Renal pelvis (tissue), 4 donors: ENCODE measurements around the gene RNU1-3. TPM values are rescaled to one million over a fixed set of nuclear protein-coding genes. Genes with fewer than 3 reads are reported as not detected.
"Not testable (repeated sequence)": the region's sequence is repeated elsewhere in the genome, so short reads cannot be mapped to it uniquely, and the experiment has no call there.

Source experiments
- DNase-seq: peaks from one replicate; pipeline ENCODE4 v3.0.0-alpha.2; 2013
- polyA plus RNA-seq, 3 donors: library from polyadenylated mRNA; unstranded; fragments of 120-200 nt; gene quantifications; one replicate each; pipeline ENCODE4 v1.2.1, GENCODE V29; 2013; ENCODE audit not compliant: insufficient read length in 3 of 3

The RNU1-3 gene
- polyA plus RNA-seq, 3 donors: not detected

DNA sequence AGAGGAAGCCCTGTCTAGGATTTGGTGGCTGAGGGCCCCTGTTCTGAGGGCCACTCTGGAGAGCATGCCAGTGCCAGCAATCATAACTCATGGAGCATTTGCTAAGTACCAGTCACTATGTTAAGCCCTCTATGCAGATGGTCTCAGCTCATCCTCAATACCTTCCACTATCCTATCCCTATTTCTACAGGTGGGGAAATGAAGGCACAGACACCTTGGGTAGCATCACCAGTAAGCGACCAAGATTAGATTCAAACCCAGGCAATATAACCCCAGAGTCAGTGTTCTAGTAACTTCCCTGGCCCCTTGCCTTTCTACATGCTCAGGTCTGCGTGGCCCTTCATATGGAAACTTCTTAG, 45.5 kb downstream of the RNU1-3 start:
- DNase-seq: no peak

DNA sequence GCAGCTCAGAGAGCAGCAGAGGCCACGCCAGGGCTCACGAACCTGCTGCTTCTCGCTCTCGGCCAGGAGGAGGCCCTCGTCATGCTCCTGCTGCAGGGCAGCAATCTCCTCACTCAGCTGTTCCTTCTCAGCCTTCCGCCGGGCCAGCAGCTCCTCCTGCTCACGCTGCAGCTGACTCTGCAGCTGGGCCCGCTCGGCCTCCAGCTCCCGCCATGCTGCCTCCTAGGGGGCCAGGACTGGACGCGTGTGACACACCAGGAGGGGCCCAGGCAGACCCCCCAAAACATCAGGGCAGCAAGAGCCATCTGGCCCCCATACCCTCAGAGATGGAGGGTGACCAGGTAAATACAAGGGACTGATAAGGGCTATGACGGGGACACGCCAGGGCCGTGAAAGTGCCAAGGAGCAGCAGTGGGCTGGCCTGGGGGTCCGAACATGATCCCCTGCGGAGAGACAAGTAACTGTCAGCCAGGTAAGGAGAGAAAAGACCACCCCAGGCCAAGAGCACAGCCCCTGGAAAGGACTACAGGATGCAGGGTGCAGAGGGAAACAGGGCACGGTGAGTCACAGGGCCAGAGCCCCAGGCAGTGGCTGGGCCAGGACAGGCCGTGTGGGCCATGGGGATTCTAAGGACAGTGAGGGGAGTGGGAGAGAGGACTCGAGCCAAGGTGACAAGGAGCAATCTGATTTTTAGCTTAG, 46.8 kb downstream of the RNU1-3 start:
- DNase-seq: not testable (repeated sequence)

- no peak for DNase-seq
Measured at GRCh38 chr1:16618719-16619118, 48.0 kb downstream of the RNU1-3 start.

- no peak for DNase-seq
Measured at GRCh38 chr1:16617778-16618580, 48.8 kb downstream of the RNU1-3 start.

DNA sequence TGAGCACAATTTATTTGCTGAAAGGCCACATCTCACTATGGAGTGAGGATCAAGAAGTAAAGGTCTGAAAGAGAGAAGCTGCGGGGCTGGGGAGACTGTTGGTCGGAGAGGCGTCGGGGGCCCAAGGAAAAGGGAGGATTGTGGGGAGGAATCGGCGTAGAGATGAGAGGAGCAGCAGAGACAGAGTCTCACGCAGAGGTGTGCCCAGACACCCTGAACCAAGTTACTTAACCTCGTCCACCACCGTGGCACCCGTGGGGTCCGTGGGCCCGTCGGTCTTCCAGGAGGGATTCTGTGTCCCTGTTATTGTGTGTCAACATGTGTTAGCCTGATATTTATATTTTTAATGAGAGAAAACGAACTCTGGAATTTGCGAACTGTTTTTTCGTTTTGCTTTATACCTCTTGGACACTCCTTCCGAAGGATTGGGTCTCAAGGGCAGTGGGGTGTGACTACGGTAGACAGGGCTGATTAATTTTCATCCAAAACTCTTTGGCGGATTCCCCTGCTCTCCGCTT, 49.6 kb downstream of the RNU1-3 start:
- peak; percentile 57 for DNase-seq

Other genes with a start within 250 kb of the RNU1-3 start
- under 1 TPM; 0.04 to 0.37 (median 0.30) TPM for gene SPATA21, start 229.5 kb downstream of the RNU1-3 start, polyA plus RNA-seq
- gene NECAP2, start 226.2 kb downstream of the RNU1-3 start, polyA plus RNA-seq: 10 to 100 TPM; 64.9 to 70.0 (median 68.9) TPM
- gene RNU1-1, start 152.7 kb downstream of the RNU1-3 start, polyA plus RNA-seq: not detected
- 10 to 100 TPM; 67.3 to 95.4 (median 76.8) TPM for gene NBPF1, start 53.4 kb downstream of the RNU1-3 start, polyA plus RNA-seq
- gene RNU1-4, start 73.6 kb upstream of the RNU1-3 start, polyA plus RNA-seq: not detected
- not detected for gene RNU1-2, start 229.0 kb upstream of the RNU1-3 start, polyA plus RNA-seq